Astrocyte of the spinal cord (primary cell): ENCODE measurements around the gene SPINK9.

ENCODE experiments used
- DNase-seq: peaks from one replicate; pipeline ENCODE4 v3.0.0; 2011; ENCODE audit warnings: low read depth, low spot score
- H3K4me3 ChIP-seq: 2 replicates; pipeline ENCODE4 v1.5.1; 2011; ENCODE audit warnings: low read depth, mild to moderate bottlenecking, low read length, moderate library complexity
- in situ Hi-C: cut with HindIII; loops from 2 replicates; pipeline ENCODE4 v1.10.0; 2017; ENCODE audit warnings: low sequenced_read_pairs
- TF ChIP-seq, protein P1 (sequence below): IDR thresholded peaks from 2 replicates; pipeline ENCODE4 v1.5.1; 2012; ENCODE audit warnings: low read depth, mild to moderate bottlenecking, low read length, inconsistent platforms

SPINK9 gene

DNA sequence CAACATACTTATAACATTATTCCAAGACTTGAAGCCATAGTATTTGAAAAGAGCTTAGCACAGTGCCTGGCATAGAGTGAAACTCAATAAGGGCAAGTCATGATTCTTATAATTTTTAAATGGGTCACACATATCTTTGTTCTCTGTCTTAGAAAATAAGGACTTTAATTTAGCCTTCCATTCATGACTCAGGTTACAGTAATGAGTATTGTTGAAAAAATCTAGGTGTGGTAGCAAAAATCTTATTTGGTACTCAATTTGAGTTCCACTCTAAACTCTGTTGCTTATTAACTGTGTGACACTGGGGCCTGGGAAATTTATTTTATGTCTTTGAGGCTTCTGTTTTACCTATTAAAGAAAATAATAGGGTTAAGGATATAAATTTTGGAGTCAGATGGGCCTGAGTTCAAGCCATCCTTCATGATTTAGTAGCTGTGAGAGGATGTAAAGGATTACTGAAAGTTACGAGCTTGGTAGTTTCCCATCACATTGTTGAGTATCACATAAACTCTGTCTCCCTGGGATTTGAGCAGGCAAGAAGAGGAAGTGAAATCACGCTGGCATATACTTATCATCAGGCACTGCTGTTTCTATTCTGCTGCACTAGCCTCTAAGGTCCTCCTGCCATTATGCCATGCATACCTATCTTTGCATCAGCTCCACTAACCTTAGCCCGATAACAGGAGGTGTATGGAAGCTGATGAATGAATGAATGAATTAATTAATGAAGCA, 1.5 kb downstream of the SPINK9 start:
- TF ChIP-seq, protein P1, sequence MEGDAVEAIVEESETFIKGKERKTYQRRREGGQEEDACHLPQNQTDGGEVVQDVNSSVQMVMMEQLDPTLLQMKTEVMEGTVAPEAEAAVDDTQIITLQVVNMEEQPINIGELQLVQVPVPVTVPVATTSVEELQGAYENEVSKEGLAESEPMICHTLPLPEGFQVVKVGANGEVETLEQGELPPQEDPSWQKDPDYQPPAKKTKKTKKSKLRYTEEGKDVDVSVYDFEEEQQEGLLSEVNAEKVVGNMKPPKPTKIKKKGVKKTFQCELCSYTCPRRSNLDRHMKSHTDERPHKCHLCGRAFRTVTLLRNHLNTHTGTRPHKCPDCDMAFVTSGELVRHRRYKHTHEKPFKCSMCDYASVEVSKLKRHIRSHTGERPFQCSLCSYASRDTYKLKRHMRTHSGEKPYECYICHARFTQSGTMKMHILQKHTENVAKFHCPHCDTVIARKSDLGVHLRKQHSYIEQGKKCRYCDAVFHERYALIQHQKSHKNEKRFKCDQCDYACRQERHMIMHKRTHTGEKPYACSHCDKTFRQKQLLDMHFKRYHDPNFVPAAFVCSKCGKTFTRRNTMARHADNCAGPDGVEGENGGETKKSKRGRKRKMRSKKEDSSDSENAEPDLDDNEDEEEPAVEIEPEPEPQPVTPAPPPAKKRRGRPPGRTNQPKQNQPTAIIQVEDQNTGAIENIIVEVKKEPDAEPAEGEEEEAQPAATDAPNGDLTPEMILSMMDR = no peak
- in situ Hi-C loops = no loop called here
- H3K4me3 ChIP-seq = no peak overlapping the region
- DNase-seq = no peak

DNA sequence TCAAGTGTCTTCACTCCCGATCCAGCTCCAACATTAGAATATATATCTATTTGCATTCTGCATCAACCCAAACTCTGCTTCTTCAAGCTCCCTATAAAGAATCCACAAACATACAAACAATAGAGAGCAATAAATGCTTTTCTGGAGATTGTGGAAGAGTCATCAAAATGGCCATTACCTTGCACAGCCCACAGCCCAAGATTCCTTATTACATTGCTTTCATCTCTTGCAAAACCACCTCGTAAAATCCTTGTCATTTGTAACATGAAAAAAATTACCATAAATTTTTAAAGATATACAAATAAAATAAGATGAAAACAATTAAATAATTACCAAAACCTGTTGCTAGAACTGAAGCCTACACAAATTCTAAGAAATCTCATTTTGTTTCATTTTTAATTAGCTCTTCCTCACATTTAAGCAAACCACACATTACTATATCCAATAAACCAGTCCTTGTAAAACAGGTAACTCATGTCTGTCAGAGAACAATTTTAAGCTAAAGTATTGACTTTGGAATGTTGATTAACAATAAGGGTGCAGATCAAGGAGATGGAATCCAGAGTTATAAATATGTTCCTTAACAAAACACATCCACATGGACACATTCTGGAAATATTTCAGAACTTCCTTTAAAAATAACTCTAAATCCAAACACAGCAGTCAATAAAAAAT, 7.1 kb downstream of the SPINK9 start:
- DNase-seq = no peak
- TF ChIP-seq, protein P1 = no peak
- no peak overlapping the region for H3K4me3 ChIP-seq
- in situ Hi-C loops = no loop called here

DNA sequence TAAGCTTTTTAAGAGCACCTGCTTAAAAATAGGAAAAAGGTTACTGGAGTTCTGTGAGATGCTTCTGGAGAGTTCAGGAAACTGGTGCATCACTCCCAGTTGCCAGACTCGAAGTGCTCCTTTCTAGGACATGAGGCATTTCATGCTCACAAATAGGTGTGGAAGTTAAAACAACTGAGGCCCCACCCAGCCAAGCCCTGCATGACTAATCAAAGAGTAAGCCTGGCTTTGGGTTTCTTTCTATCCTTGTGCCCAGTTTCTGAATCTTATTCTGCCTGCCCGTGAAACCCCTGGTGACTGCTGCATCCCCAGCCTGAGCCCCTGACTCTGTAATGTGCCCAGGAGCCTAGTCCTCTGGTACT, 7.7 kb downstream of the SPINK9 start:
- DNase-seq = no peak
- in situ Hi-C loops = no loop called here
- H3K4me3 ChIP-seq = no peak overlapping the region
- TF ChIP-seq, protein P1 = no peak

DNA sequence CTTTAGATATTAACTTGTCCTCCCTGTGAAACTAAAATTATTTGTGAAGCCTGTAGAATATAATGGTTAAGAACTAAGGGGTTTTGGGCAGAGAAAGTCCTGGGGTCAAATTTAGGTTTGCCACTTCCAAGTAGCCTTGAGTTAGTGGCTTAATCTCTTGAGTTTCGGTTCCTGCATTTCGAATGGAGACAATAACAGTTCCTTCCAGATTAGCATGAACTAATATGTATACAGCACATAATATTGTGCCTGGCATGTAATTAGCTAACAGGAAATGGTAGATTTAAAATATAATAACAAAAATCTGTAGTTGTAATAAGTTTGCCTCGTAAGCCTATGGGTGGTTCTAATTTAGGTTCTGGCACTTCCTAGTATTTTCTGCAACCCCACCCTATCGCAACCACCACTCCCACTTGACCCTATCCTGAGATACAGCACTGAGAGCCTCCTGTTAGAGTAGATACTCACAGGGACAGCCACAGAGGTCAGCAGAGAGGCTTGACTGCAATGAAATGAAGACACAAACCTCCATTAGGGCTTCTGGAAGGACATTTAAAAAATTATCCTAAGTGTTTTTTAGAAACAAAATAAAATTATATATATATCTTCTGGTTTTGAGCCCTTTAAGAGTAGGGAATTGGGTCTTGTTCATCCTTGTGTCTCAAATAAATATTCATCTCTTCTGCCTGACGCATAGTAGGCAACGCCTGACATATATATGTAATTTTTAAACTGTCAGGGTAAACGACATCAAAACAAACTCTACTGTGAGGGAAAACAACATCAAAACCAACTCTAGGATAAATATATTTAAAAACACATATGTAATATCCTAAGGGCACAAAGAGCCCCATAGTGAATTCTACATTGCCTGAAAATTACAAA, 8.5 kb downstream of the SPINK9 start:
- TF ChIP-seq, protein P1 = no peak
- no peak for DNase-seq
- no peak overlapping the region for H3K4me3 ChIP-seq
- in situ Hi-C loops = no loop called here

DNA sequence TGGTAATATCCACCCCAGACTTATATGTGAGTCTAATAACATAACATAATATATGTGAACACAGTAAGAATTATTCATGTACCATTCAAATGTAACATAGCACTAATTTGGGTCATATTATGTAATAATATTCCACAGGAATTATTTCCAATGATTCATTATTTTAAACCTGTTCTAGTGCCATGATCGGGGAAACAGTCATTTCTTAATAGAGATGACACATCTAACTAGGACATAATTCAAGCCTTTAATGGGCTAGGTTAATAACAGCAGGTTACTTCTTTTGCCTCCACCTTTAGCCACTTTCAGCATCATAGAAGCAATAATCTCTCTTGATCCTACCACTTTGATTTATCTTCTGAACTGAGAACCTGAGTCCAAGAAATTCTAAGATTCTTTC, 12.3 kb downstream of the SPINK9 start:
- H3K4me3 ChIP-seq = no peak overlapping the region
- in situ Hi-C loops = no loop called here
- no peak for DNase-seq
- TF ChIP-seq, protein P1 = no peak

DNA sequence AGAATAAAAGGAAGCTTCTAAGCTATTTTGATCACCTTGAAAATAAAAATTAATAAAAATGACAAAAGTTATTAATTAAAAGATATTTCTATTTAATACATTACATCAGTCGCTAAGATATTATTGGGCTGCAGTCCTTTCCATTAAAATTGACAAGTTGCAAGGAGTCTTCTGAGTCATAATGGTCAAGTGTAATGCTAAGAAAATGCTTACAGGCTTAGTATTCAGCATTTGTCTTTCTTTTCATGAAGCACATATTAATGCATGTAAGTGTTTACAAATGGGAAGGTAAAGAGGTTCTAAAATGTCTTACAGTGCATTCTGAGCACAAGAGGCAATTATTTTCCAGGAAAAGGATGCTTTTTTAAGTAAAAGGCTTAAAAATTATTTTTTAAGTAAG, 17.3 kb downstream of the SPINK9 start:
- in situ Hi-C loops = no loop called here
- H3K4me3 ChIP-seq = no peak overlapping the region
- no peak for DNase-seq
- TF ChIP-seq, protein P1 = no peak
